HG03139 (cell line): Measurements from ENCODE around the gene NUP37.
A peak's percentile ranks its signal among the peaks of the same experiment; 100 is the strongest.
"Not testable (repeated sequence)": the region's sequence is repeated elsewhere in the genome, so short reads cannot be mapped to it uniquely, and the experiment has no call there.

Source experiments
- ATAC-seq: cut with Tn5 transposase; IDR thresholded peaks from one replicate; pipeline ENCODE4 v1.9.1; 2021; ENCODE audit not compliant: unreplicated experiment

The NUP37 gene

DNA sequence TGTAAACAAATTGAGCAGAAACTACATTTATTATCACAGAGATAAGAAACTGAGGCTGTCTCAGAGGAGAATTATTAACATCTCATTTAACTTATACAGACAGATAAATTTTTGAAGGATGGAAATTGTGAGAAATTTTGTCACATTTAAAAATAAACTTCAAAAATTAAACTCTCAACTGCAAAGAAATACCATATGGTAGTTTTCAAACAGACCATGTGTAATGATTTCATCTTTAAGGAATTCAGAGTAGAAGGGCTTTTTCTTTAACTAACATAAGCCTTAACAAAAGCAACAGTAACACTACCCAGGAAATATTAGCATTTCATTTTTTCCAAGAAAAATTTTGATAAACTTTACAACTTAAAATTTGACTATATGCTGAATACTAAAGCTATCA is 26.6 kb downstream of the NUP37 start:
- ATAC-seq: no peak

DNA sequence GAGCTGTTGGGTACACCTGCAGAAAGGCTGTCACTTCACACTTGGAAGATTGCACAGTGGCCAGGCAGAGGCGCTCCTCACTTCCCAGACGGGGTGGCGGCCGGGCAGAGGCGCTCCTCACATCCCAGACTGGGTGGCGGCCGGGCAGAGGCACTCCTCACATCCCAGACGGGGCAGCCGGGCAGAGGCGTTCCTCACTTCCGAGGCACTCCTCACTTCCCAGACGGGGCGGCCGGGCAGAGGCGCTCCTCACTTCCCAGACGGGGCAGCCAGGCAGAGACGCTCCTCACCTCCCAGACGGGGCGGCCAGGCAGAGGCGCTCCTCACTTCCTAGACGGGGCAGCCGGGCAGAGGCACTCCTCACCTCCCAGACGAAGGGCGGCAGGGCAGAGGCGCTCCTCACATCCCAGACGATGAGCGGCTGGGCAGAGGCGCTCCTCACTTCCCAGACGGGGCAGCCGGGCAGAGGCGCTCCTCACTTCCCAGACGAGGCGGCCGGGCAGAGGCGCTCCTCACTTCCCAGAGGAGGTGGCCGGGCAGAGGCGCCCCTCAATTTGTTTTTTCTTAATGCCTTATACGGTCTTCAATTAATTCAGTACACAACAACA is 30.6 kb downstream of the NUP37 start:
- not testable (repeated sequence) for ATAC-seq

DNA sequence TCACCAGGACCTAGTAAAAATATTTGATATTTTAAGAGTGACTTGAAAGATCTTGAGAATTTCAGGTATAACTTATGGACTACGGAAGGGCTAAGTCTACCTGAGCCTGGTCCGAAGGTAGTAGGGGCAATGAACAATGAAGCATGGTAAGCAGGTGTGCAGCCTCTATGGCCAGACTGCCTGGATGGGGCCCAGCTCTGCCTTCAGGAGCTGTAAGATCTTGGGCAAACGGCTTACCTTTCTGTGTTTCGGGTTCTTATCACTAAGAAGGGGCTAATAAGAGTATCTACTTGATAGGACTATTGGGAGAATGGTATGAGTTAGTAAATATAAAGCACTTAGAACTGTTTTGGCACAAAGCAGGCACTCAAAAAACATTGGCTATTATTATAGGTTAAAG is 39.1 kb downstream of the NUP37 start:
- no peak for ATAC-seq

DNA sequence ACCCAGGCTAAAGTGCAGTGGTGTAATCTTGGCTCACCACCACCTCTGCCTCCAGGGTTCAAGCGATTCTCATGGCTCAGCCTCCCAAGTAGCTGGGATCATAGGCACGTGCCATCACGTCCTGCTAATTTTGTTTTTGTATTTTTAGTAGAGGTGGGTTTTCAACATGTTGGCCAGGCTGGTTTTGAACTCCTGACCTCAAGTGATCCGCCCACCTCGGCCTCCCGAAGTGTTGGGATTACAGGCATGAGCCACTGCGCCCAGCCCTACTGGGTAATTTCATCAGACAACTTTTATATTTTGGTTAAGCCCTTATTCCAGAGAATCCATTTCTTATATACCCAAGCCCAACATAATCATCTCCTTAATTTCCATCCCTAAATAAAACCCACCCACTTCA is 47.8 kb downstream of the NUP37 start:
- ATAC-seq: not testable (repeated sequence)

DNA sequence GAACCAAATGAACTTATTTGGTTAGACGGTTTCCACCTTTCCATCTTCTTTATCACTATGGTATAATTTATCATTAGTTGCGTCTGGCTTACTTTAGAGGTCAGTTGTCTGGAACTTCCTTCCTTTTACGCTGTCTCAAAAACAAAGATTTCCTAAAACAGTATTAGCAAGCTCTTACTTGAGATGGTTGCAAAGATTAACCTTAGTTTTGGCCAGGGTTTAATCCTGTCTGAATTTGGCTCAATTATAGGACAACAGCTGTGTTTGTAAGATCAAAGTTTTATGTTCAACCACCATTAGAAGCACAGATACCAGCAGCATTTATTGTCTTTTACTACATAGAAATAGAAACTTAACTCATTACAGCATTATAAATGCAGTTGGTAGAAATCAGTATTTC is 50.2 kb downstream of the NUP37 start:
- no peak for ATAC-seq

DNA sequence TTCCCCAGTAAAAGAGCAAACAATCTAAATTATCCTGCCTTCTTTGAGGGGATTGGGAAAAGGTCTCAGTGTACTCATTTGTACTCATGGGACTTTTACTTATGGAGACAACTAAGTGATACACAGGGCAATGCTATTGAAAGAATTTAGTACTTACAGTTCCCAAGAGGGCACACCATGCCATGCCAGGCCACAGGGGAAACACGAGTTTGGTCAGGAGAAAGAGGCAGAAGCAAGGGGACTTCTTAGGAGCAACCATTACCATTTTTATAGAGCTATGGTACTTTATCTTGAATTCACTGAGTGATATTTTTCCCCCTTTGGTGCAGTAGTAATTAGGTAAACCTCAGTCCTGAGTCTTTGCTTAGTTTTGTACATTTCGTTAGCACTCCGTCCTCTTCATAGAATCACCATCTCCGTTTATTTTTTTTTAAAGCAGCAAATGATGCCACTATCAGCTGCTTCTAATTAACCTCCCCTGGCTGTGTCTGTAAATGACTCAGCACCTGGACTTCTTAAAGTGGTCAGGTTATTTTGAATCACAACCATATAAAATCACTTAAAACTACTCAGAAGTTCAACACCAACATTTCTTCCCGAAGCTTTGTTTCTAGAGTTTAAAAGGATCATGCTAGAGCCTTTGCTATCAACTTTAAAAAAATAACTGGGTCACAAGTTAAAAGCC is 52.2 kb downstream of the NUP37 start:
- ATAC-seq: no peak

DNA sequence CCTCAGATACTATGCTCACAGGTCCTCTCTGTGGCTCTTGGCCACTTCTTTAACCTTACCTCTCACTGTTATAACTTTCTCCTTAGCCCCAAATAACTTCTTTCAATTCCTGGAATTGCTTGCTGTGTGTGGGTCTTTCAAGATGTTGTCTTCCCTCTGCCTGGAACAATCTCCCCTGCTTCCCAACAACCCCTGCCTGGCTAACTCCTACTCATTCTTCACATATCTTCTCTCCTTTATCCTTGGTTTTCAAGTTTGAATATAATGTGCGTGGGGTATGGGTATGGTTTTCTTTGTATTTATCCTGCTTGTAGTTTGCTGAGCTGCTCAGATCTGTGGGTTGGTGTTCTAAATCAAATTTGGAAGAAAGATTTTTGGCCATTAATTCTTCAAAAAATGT is 55.4 kb downstream of the NUP37 start:
- ATAC-seq: no peak

DNA sequence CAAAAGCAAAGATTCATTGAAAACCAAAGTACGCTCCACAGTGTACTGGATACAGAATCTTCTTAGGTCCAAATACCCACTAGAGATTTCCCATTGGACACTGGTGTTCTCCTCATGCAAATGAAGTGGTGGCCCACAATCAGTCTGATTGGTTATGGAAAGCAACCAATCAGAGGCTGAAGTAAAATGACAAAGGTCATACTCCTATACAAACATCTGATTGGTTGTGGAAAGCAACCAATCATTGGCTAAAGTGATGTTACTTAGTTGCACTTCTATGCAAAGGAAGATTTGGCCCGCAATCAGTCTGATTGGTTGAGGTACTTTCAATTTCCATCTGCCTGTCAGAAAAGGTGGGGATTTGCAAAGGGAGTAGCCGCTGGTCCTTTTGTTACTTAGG is 56.8 kb downstream of the NUP37 start:
- no peak for ATAC-seq

DNA sequence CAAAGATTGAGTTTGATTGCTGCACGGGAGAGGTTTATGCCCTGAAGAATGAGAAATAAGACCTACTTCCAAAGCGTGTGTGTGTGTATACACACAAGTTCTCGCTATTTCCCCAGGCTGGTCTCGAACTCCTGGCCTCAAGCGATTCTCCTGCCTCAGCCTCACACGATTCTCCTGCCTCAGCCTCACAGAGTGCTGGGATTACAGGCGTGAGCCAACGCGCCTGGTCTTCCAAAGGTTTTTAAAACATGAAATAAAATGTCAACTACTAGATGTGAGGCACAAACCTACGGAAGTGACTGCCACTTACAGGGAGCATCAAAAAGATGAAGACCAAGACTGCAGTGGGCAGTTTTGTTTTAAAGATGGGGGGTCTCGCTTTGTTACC is 57.5 kb downstream of the NUP37 start:
- ATAC-seq: no peak

DNA sequence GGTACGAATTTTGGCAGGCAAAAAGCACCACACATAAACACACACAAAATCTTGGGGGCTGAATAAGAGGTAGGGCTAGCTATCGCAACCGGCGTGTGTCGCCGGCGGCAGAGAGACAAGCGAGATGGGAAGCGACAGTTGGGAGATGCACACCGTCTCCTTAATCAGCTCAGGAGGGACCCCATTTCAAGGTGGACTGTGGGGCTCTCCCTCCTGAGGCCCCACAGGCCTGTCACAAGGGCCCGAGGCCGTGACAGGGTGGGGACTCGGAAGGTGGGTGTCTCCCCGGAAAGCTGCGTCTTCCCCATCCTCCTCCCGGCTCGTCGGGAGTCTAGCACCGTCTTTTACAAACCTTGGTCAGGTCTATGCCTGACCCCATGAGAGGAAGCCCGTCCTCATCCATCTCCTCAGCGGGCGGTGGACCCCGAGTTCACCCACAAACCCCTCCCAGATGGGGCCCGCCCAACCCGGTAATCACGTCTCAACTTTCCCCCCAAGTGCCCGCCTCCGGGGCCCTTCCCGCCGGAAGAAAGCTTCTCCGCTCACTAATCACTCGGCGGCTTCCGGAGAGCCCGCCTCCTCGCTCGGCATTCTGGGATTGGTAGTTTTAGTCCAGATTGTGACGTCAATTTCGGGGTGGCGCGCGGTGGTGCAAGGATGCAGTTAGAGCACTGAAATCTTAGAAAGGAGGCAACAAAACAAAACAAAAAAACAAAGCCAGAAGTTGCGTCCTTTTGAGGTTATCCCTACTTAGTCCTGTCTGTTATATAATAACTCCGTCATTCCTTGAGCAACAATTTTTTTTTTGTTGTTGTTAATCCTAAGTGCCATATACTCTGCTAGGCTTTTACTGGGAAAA is 58.1 kb downstream of the NUP37 start, which contains the start of gene WASHC3:
Gene WASHC3, minus strand, starts transcription at position 432 of the 859 bp plus-strand sequence. Its CDS starts 29 bp downstream, at position 403.
- ATAC-seq: peak; percentile 94

DNA sequence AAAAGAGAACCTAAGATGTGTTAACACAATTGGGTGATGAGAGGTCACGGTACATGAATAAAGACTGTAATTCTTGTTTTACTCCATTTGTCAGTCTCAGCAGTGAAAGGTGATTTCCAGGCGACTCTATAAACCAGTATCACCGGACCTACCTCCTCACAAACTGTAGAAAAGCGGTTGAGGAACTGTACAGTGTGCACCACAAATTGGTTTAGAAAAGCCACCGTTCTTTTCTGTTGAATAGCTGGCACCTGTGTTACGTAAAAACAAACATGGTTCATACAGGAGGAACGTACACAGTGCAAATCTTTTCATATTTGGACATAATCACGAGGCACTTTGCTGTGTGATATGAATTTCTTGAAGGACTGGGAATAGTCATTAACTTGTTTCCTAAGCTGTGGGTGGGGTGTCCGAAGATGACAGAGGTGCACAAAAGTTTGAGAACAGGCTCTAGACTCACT is 58.8 kb downstream of the NUP37 start:
- peak; percentile 22 for ATAC-seq

DNA sequence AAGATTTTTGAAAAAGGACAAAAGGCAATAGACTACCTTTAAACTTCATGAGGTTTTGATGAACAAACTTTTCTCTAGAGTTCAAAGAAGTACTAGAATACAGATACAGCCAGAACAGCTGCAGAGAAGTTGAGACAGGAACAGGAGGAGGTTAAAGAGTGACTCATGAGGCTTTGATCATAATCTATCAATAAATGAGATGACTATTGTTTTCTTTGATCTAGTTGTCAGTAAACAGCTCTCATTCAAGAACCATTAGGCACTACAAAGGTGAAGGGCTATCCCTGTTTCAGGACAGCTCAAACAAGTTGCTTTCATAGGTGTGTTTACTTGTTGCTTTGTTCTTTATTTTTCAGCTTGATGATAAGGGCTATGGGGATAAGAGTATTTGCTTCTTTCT is 60.6 kb downstream of the NUP37 start:
- no peak for ATAC-seq

DNA sequence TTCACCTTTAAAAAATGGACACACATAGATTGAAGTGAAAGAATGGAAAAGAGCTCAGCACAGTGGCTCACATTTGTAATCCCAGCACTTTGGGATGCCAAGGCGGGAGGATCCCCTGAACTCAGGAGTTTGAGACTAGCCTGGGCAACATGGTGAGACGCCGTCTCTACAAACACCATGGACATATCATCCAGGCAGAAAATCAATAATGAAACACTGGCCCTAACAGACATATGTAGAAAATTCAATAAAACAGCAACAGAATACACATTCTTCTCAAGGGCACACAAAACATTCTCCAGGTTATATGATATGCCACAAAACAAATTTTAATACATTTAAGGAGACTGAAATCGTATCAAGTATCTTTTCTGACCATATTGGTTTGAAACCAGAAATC is 65.6 kb downstream of the NUP37 start:
- ATAC-seq: no peak

DNA sequence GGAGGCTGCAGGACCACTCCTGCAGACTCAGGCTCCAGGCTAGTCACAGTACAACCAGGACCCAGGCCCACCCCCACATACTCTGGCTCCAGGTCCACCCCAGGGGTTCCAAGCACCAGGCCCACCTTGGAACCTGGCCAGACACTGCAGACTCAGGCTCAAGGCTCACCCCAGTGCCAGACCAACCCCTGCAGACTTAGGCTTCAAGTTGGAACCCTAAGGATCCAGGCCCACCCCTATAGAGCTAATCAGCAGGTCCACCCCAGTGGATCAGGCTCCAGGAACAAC is 66.9 kb downstream of the NUP37 start:
- ATAC-seq: no peak

DNA sequence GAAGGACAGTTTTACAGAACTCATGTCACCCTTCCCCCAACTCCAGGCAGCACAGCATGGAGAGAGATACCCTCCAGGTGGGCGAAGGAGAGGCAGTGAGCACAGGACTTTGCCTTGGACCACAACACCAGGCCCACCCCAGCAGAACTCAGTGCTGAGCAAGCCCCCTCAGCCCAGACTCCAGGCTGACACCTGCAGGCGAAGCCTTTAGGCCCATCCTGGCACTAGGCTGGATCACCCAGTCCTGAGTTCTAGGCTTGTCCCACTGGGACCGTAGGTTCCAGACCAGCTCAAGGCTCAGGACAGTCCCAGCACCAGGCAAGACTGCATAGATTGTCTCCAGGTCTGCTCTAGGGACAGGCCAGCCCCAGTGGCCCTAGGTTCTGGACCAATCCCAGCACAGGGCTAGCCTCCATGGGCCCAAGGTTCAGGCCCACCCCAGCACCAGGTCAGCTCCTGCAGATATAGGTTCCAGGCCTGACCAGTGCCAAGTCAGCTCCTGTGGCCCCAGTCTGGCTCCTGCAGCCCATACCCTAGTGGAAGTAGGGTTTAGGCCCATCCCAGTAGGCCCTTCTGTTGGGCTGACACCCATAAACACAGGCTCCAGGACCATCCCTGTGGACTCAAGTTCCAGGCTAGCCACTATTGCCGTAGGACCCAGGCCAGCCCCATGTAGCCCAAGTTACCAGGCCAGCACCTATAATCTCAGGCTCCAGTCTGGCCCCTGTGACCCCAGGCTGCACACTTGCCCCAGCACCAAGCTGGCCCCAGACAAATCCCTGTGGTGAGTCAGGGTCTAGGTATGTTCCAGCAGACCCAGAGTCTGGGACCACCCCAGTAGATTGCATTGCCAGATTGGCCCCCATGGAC is 67.5 kb downstream of the NUP37 start:
- no peak for ATAC-seq

DNA sequence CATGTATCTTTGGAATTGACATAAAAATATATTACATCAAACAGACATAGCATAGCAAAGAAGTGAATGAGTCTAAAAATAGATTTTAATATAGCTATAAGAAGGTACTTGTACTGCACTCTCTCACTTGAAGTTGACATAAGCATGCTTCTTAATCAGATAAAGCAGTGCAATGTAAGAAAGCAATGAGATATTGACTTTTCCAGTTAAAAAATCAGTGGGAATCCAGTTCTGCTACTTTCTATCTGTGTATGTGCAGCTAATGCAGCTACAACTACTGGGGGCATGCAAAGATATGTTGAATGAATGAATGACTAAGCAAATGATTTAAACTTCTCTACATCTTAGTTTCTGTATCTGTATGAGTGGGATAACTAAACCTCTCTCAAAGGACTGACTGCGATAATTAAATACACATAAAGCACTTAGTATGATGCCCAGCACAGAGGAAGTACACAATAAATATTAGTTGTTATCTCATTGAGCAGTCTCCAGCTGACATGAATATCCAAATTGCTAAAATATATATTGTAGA is 68.4 kb downstream of the NUP37 start:
- ATAC-seq: no peak

DNA sequence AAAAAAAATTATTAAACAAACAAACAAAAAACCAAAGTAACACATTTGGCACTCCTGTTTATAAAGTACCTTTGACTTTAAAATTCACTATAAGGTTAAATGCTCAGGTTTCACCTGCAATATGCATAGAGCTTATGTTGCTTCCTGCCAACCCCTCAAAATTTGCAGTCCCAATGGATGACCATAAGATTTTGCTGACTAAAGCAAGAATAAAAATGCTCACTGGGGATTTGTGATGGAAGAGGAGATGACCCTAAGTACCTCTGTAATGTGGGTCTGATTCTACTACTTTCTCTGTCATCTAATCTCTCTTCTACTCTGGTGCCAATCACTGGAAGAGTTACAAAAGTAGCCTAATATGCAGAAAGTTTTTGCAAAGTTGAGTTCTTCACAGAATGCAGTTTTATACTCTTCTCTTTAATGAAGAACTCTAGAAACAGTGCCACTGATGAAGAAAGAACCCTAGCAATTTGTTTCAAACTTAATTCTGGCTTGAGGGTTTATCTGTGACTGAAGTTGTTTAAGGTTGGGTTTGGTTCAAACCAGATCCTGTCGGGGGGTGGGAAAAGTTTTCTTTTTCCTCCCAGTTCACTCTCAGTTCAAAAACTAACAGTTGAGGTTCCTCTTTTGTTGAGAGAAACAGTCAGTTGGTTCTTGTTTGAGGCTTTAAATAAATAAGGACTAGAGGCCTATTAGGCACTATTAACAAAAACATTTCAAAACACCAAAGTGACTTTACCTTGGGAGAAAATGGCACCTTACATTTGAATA is 69.1 kb downstream of the NUP37 start:
- ATAC-seq: no peak

DNA sequence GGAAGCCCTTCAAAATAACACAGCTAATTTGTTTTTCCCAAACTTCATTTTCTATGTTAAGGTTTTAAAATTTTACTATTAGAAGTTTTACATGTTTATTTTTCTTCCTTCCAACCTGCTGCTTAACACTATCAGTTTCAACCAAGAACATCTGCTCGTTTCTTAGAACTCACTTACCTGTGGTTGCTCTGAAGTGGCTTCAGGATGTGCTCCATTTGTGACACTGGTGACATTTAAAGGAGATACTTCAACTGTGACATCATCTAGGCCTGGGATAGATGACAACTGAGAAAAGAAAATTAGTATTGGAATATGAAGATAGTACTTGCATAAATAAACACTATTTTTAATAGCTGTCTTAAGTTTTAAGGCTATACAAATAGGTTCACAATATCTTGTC is 76.0 kb downstream of the NUP37 start:
- peak; percentile 82 for ATAC-seq

DNA sequence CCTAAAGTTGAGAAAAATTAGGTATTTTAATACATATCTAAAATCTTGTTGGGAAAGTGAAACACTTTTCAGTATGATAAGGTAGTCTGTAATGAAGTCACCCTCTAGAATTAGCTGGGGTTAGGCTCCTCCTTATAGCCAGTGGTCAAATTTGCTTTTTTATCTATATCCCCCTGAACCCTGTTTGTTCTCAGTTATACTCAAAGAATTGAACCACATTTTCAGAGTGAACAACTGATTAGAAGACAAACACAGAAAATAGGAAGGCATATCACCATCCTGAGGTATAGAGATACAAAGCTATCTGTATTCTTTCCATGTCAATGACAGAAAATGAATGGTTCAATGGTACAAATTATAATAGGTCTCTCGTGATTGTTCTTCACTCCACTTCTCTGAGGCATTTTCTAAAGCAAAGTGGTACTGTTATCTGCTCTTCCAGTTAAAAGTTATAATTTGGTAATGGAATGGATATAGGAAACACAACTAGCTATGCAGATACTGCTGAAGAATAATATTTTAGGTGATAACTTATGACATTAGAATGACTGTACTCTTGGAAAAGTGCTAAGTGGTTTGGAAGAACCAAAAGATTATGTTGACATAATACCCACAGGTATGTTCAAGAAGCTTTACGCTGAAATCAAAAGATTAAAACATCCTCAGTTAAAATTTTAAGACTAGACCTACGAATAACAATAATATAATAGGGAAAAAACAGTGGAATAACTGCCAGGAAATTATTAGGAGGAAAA is 85.7 kb downstream of the NUP37 start:
- ATAC-seq: no peak
